GM18499 (cell line): Measurements from ENCODE around the gene BMPR1A.
A peak's percentile ranks its signal among the peaks of the same experiment; 100 is the strongest.

ENCODE experiments used
- ATAC-seq: cut with Tn5 transposase; IDR thresholded peaks from one replicate; pipeline ENCODE4 v1.9.1; 2021; ENCODE audit warnings: moderate number of reproducible peaks; ENCODE audit not compliant: insufficient read depth, unreplicated experiment

The BMPR1A gene

GRCh38 chr10:86867149-86867548 is 110.7 kb downstream of the BMPR1A start:
- no peak for ATAC-seq

- ATAC-seq = no peak
Measured at GRCh38 chr10:86868353-86868752, 111.9 kb downstream of the BMPR1A start.

DNA sequence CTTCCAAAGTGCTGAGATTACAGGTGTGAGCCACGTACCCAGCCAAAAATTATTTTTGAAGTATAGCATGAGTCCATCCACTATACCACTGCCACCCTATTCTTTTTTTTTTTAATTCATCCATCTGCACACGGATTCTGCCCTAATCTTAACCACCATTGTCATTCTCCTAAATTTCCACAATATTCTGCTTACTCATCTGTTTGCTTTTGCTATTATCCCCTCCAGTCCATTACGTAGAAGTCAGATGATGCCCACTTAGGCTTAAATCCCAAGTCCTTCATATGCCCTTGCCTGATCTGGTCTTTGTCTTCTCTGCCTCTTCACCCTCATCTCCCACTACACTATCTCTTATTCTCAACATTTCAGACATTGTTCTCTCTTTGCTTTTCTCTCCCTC is 114.3 kb downstream of the BMPR1A start:
- ATAC-seq = no peak

DNA sequence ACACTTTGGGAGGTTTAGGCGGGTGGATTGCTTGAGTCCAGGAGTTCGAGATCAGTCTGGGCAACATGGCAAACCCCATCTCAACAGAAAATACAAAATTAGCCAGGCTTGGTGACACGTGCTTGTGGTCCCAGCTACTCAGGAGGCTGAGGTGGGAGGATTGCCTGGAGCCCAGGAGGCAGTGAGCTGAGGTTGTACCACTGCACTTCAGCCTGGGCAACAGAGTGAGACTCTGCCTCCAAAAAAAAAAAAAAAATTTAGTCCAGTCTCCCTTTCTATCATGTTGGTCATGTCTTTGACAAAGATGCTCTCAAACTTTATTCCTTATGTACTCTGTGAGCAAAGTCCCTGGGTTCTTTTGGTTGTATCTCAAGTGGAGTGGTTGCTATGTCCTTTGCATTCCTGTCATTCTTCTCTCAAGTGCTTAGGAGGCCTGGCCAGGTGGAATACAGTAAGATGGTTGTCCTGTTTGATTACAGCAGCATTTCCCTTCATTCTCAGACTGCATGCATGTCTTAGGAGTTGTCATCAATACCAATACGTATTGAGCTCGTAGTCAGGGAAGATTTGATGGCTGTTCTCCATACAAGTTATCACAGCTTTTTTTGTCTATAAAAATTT is 115.3 kb downstream of the BMPR1A start:
- no peak for ATAC-seq

DNA sequence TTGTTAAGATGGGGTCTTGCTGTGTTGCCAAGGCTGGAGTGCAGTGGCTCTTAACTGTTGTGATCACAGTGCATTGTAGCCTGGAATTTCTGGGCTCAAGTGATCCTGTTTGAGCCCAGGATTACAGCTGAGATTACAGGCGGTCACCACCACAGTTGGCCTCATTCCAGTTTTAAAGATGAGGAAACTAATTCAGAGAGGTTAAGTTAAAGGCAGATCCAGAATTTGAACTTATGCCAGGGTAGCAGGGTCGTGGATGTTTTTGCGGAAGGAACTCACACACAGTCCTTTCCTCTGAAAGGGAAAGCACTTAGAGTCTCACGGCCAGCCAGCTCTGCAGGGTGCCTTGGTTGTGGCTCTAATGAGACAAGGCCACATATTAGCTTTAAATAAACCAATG is 116.3 kb downstream of the BMPR1A start:
- no peak for ATAC-seq

GRCh38 chr10:86876748-86877147 is 120.3 kb downstream of the BMPR1A start:
- no peak for ATAC-seq

DNA sequence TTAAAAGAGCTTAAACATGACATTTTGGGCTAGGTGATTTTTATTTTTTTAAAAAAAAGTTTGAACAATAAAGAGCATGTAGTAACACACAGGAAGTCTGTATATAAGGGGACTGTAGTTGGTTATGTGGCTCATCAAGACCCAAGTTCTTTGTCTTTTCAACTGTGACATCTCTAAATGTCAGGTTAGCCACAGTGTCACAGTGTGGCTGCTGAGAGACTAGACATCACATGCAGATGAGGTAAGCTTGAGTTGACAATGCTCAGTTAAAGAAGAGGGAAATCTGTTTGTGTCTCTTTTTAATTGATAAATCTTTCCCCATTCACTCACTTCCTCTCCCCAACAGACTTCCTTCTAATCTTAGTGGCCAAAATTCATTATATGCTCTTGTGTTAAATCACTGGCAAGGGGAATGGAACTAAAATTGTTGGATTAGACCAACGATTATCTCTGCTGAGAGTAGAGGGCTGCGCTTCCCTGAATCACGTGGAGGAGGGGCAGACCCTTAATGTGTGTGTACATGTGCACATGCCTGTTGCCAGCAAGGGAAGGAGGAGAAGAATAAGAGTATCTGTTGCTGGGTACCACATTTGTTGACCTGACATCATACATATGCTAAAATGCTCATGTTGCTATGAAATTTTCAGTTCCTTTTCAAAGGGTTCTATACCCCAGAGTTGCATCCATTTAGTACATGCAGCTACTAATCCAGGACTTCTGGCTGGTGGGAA is 122.7 kb downstream of the BMPR1A start:
- ATAC-seq = peak; percentile 63

- no peak for ATAC-seq
Measured at GRCh38 chr10:86880971-86881370, 124.6 kb downstream of the BMPR1A start.

DNA sequence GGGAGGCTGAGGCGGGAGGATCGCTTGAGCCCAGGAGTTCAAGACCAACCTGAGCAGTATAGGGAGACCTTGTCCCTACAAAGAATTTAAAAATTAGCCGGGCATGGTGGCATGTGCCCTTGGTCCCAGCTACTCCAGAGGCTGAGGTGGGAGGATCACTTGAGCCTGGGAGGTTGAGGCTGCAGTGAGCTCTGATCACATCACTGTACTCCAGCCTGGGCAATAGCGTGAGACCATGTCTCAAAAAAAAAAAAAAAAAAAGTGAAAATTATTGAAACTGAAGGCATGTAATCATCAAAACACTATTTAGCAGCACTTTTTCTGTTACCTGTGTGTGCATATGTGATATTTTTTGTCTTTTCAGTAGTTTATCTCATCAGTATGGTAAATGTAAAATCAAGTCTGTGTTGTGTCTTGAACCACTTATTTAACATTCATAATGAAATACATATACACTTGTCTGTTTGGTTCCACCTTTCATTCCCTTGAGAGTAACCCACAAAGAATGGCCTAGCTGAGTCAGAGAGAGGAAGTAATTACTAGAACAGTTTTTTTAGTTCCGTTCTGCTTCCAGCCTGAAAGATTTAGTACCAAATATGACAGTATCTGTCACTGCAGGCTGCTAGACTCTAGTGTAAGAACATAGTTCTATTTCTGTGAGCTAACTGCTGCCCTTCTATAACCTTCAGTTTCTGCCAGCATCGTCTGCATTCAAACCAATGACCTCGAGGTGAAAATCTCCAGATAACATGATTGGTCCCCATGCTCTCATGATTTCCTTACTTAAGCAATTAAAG is 132.4 kb downstream of the BMPR1A start:
- ATAC-seq = peak; percentile 97

- ATAC-seq = no peak
Measured at GRCh38 chr10:86889997-86890396, 133.6 kb downstream of the BMPR1A start.

- no peak for ATAC-seq
Measured at GRCh38 chr10:86898511-86898910, 142.1 kb downstream of the BMPR1A start.

GRCh38 chr10:86899132-86899531 is 142.7 kb downstream of the BMPR1A start:
- no peak for ATAC-seq

- ATAC-seq = no peak
Measured at GRCh38 chr10:86899670-86900276, 143.4 kb downstream of the BMPR1A start.

GRCh38 chr10:86900955-86901354 is 144.5 kb downstream of the BMPR1A start:
- no peak for ATAC-seq

DNA sequence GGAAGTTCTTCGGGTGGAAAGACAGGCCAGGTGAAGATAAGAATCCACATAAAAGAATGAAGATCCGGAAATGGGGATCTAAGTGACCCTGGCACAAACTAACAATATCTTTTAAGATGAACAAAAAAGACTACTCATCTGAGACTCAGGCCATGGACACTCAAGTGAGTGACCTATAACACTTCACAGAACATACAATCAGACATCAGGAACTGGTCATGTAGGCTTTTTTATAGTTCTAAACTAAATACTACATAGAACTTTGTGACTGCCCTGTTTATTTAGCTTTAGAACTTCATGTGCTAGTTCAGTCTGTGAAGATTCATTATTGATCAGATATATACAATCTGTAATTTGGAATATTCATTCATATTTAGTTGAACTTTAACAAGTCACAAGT is 148.2 kb downstream of the BMPR1A start:
- no peak for ATAC-seq

- ATAC-seq = no peak
Measured at GRCh38 chr10:86905429-86905828, 149.0 kb downstream of the BMPR1A start.

GRCh38 chr10:86914734-86915133 is 158.3 kb downstream of the BMPR1A start:
- no peak for ATAC-seq

DNA sequence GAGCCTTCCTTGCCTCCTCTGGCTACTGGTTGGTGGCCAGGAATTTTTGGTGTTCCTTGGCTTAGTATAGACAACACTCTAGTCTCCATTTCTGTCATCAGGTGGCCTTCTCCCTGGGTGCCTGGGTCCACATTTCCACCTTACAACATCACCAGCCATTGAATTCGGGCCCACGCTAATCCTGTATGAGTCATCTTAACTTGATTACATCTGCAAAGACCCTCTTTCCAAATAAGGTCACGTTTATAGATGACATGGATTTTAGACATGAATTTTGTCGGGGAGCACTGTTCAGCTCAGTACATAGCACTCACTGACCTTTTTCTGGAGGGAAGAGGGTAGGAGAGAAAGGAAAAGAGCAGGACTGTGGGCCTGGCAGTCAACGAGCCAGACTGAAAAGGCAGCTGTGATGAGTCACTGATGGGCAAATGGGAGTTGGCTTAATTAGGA is 161.6 kb downstream of the BMPR1A start:
- no peak for ATAC-seq

GRCh38 chr10:86922553-86922961 is 166.1 kb downstream of the BMPR1A start:
- no peak for ATAC-seq

- ATAC-seq = no peak
Measured at GRCh38 chr10:86929468-86930380, 173.3 kb downstream of the BMPR1A start.
